CD4-positive, CD25-positive, alpha-beta regulatory T cell (primary cell): ENCODE results near the gene ITGA11. TPM values are rescaled to one million over a fixed set of nuclear protein-coding genes. Genes with fewer than 3 reads are reported as not detected.

Source experiments
- ATAC-seq, 2 donors: fragments of 150-1000 bp; cut with Tn5 transposase; one replicate each; pipeline ENCODE4 v1.10.0; 2021; ENCODE audit warnings: low read depth in 2 of 2, moderate number of reproducible peaks in 2 of 2, moderate library complexity in 1 of 2
- DNase-seq, 3 donors: peaks; one replicate each; pipeline versions ENCODE4 v3.0.0 to v3.0.0-alpha.2; 2012 to 2022; ENCODE audit warnings: mixed read lengths in 1 of 3
- H3K27ac ChIP-seq: one replicate; pipeline ENCODE4 v1.7.0; 2013; ENCODE audit warnings: mild to moderate bottlenecking, low read length; ENCODE audit not compliant: insufficient read depth, poor library complexity, severe bottlenecking
- H3K27me3 ChIP-seq: one replicate; pipeline ENCODE4 v1.7.0; 2013; ENCODE audit warnings: low read length; ENCODE audit not compliant: control insufficient read depth, insufficient read depth
- H3K36me3 ChIP-seq: one replicate; pipeline ENCODE4 v1.7.0; 2013; ENCODE audit warnings: mild to moderate bottlenecking, low read length, moderate library complexity; ENCODE audit not compliant: control insufficient read depth, insufficient read depth
- H3K4me1 ChIP-seq: 2 replicates; pipeline ENCODE4 v1.7.0; 2013; ENCODE audit warnings: mild to moderate bottlenecking, low read length; ENCODE audit not compliant: insufficient read depth, control insufficient read depth, poor library complexity, severe bottlenecking
- H3K4me3 ChIP-seq: one replicate; pipeline ENCODE4 v1.7.0; 2013; ENCODE audit warnings: low read depth, mild to moderate bottlenecking, low read length, moderate library complexity
- H3K9me3 ChIP-seq, 2 experiments: 1 replicate in 1 of 2; 2 replicates in 1 of 2; pipeline ENCODE4 v1.7.0; 2013; ENCODE audit warnings: low read length in 2 of 2, mild to moderate bottlenecking in 1 of 2, moderate library complexity in 1 of 2; ENCODE audit not compliant: control insufficient read depth in 2 of 2
- H3K27ac Mint-ChIP-seq, 3 donors: one replicate each; pipeline ENCODE4 v1.8.0; 2020 to 2022; ENCODE audit warnings: mild to moderate bottlenecking in 3 of 3, mixed read lengths in 3 of 3, moderate library complexity in 2 of 3
- H3K27me3 Mint-ChIP-seq: one replicate; pipeline ENCODE4 v1.8.0; 2022; ENCODE audit warnings: mild to moderate bottlenecking, mixed read lengths
- H3K36me3 Mint-ChIP-seq: one replicate; pipeline ENCODE4 v1.8.0; 2020; ENCODE audit warnings: mixed read lengths
- H3K4me1 Mint-ChIP-seq, 4 donors: one replicate each; pipeline ENCODE4 v1.8.0; 2020 to 2022; ENCODE audit warnings: mixed read lengths in 4 of 4, mild to moderate bottlenecking in 1 of 4
- H3K4me3 Mint-ChIP-seq, 4 donors: one replicate each; pipeline ENCODE4 v1.8.0; 2020 to 2022; ENCODE audit warnings: mild to moderate bottlenecking in 4 of 4, mixed read lengths in 4 of 4, moderate library complexity in 3 of 4
- H3K9me3 Mint-ChIP-seq, 7 donors: one replicate each; pipeline ENCODE4 v1.8.0; 2020 to 2022; ENCODE audit warnings: mixed read lengths in 7 of 7, mild to moderate bottlenecking in 3 of 7, moderate library complexity in 2 of 7
- polyA plus RNA-seq, 4 donors: library from polyadenylated mRNA; unstranded; fragments of 300-500 nt; fragmentation: Illumina TruSeq; gene quantifications; one replicate each; pipeline ENCODE4 v1.2.3, GENCODE V29; 2021
- total RNA-seq: library from RNA; stranded (reverse); gene quantifications from one replicate; pipeline ENCODE4 v1.2.3, GENCODE V29; 2022

The ITGA11 gene
- total and polyA plus RNA-seq, 5 donors from 2014 or later = 0.02 to 0.05 TPM; not detected in 3

GRCh38 chr15:68272721-68273271 lies 159.2 kb downstream of the ITGA11 start:
- H3K9me3 Mint-ChIP-seq = no peaks in the 10 kb centered on the region
- peak overlapping the region in 2 of 3 donors; percentile 45 to 85 for H3K27ac Mint-ChIP-seq
- H3K9me3 ChIP-seq = no peaks in the 10 kb centered on the region
- H3K4me1 ChIP-seq = peaks cover 3% of the 10 kb centered on the region
- ATAC-seq = no peak
- peaks cover 8% of the 10 kb centered on the region for H3K27me3 ChIP-seq
- H3K27me3 Mint-ChIP-seq = peaks cover 14% of the 10 kb centered on the region
- DNase-seq = no peak
- peak overlapping the region in 2 of 4 donors; percentile 7 to 53 for H3K4me3 Mint-ChIP-seq
- H3K4me1 Mint-ChIP-seq = peaks cover 0 to 14% (median 9%) of the 10 kb centered on the region in 4 donors
- H3K36me3 ChIP-seq = no peaks in the 10 kb centered on the region
- no peak overlapping the region for H3K27ac ChIP-seq
- H3K4me3 ChIP-seq = no peak overlapping the region
- H3K36me3 Mint-ChIP-seq = no peaks in the 10 kb centered on the region

GRCh38 chr15:68271854-68272471 lies 160.0 kb downstream of the ITGA11 start:
- H3K9me3 ChIP-seq = no peaks in the 10 kb centered on the region
- H3K27ac ChIP-seq = no peak overlapping the region
- H3K27me3 ChIP-seq = peaks cover 16% of the 10 kb centered on the region
- no peaks in the 10 kb centered on the region for H3K9me3 Mint-ChIP-seq
- DNase-seq = no peak
- no peak for ATAC-seq
- peaks cover 18% of the 10 kb centered on the region for H3K27me3 Mint-ChIP-seq
- peaks cover 0 to 12% (median 7%) of the 10 kb centered on the region in 4 donors for H3K4me1 Mint-ChIP-seq
- H3K4me3 ChIP-seq = no peak overlapping the region
- H3K36me3 Mint-ChIP-seq = no peaks in the 10 kb centered on the region
- peaks cover 3% of the 10 kb centered on the region for H3K4me1 ChIP-seq
- peak overlapping the region in 1 of 4 donors; percentile 53 for H3K4me3 Mint-ChIP-seq
- no peaks in the 10 kb centered on the region for H3K36me3 ChIP-seq
- H3K27ac Mint-ChIP-seq = peak overlapping the region in 1 of 3 donors; percentile 38

GRCh38 chr15:68268405-68268804 lies 163.6 kb downstream of the ITGA11 start:
- Mint-ChIP-seq H3K9me3 (peaks cover 0 to 2% (median 0%) of the 10 kb centered on the region in 7 donors), H3K36me3 (no peaks in the 10 kb centered on the region), H3K27ac (no peak overlapping the region), H3K27me3 (peaks cover 36% of the 10 kb centered on the region), H3K4me1 (no peaks in the 10 kb centered on the region), H3K4me3 (no peak overlapping the region)
- no peak for ATAC-seq
- H3K27ac ChIP-seq = no peak overlapping the region
- H3K27me3 ChIP-seq = peaks cover 38% of the 10 kb centered on the region
- no peak overlapping the region for H3K4me3 ChIP-seq
- no peaks in the 10 kb centered on the region for H3K4me1 ChIP-seq
- no peak for DNase-seq
- no peaks in the 10 kb centered on the region for H3K36me3 ChIP-seq
- no peaks in the 10 kb centered on the region for H3K9me3 ChIP-seq

- H3K4me3 Mint-ChIP-seq = no peak overlapping the region
- no peaks in the 10 kb centered on the region for H3K9me3 ChIP-seq
- H3K27me3 ChIP-seq = peaks cover 46% of the 10 kb centered on the region
- H3K4me1 ChIP-seq = no peaks in the 10 kb centered on the region
- DNase-seq (no peak), ATAC-seq (no peak)
- H3K4me1 Mint-ChIP-seq = no peaks in the 10 kb centered on the region
- H3K27ac ChIP-seq = no peak overlapping the region
- H3K36me3 Mint-ChIP-seq = no peaks in the 10 kb centered on the region
- peaks cover 57% of the 10 kb centered on the region for H3K27me3 Mint-ChIP-seq
- no peak overlapping the region for H3K4me3 ChIP-seq
- H3K9me3 Mint-ChIP-seq = peaks cover 0 to 5% (median 0%) of the 10 kb centered on the region in 7 donors
- no peak overlapping the region for H3K27ac Mint-ChIP-seq
- no peaks in the 10 kb centered on the region for H3K36me3 ChIP-seq
Measured at GRCh38 chr15:68265674-68266073, 166.3 kb downstream of the ITGA11 start.

GRCh38 chr15:68265081-68265480 lies 166.9 kb downstream of the ITGA11 start:
- ATAC-seq = no peak
- H3K4me1 Mint-ChIP-seq = no peaks in the 10 kb centered on the region

GRCh38 chr15:68264282-68264681 lies 167.7 kb downstream of the ITGA11 start:
- no peaks in the 10 kb centered on the region for H3K9me3 ChIP-seq
- Mint-ChIP-seq H3K9me3 (peaks cover 0 to 5% (median 0%) of the 10 kb centered on the region in 7 donors), H3K4me1 (no peaks in the 10 kb centered on the region), H3K27ac (no peak overlapping the region), H3K36me3 (no peaks in the 10 kb centered on the region), H3K4me3 (no peak overlapping the region), H3K27me3 (peaks cover 56% of the 10 kb centered on the region)
- H3K36me3 ChIP-seq = no peaks in the 10 kb centered on the region
- DNase-seq (no peak), ATAC-seq (no peak)
- no peak overlapping the region for H3K4me3 ChIP-seq
- no peaks in the 10 kb centered on the region for H3K4me1 ChIP-seq
- H3K27ac ChIP-seq = no peak overlapping the region
- peaks cover 48% of the 10 kb centered on the region for H3K27me3 ChIP-seq

More at GRCh38 chr15:68265081-68265480, 166.9 kb downstream of the ITGA11 start:
- peaks cover 46% of the 10 kb centered on the region for H3K27me3 ChIP-seq
- H3K4me3 ChIP-seq = no peak overlapping the region
- DNase-seq = no peak
- no peaks in the 10 kb centered on the region for H3K4me1 ChIP-seq
- Mint-ChIP-seq H3K27me3 (peaks cover 57% of the 10 kb centered on the region), H3K9me3 (peaks cover 0 to 5% (median 0%) of the 10 kb centered on the region in 7 donors), H3K36me3 (no peaks in the 10 kb centered on the region), H3K4me3 (no peak overlapping the region), H3K27ac (no peak overlapping the region)
- H3K9me3 ChIP-seq = no peaks in the 10 kb centered on the region
- H3K36me3 ChIP-seq = no peaks in the 10 kb centered on the region
- H3K27ac ChIP-seq = no peak overlapping the region

- peaks cover 0 to 4% (median under 1%) of the 10 kb centered on the region in 4 donors for H3K4me1 Mint-ChIP-seq
- Histone ChIP-seq H3K27me3 (peaks cover 44% of the 10 kb centered on the region), H3K36me3 (no peaks in the 10 kb centered on the region), H3K4me3 (no peak overlapping the region), H3K27ac (no peak overlapping the region), H3K9me3 (no peaks in the 10 kb centered on the region), H3K4me1 (no peaks in the 10 kb centered on the region)
- DNase-seq (no peak), ATAC-seq (no peak)
- H3K4me3 Mint-ChIP-seq = no peak overlapping the region
- no peak overlapping the region for H3K27ac Mint-ChIP-seq
- H3K27me3 Mint-ChIP-seq = peaks cover 52% of the 10 kb centered on the region
- peaks cover 0 to 5% (median 0%) of the 10 kb centered on the region in 7 donors for H3K9me3 Mint-ChIP-seq
- no peaks in the 10 kb centered on the region for H3K36me3 Mint-ChIP-seq
Measured at GRCh38 chr15:68262514-68263356, 169.2 kb downstream of the ITGA11 start.
